Activated T-cell treated with anti-CD3 and anti-CD28 coated beads, Interleukin-2, amount 50 U/mL, for 4 hours (primary cell): ENCODE results near the gene NUP214. TPM values are rescaled to one million over a fixed set of nuclear protein-coding genes. Genes with fewer than 3 reads are reported as not detected.
"Not testable (repeated sequence)": the region's sequence is repeated elsewhere in the genome, so short reads cannot be mapped to it uniquely, and the experiment has no call there.

Experiments used
- ATAC-seq, 2 donors: fragments of 200-7000 bp; cut with Tn5 transposase; one replicate each; pipeline ENCODE4 v1.10.0; 2021
- DNase-seq: peaks from one replicate; pipeline ENCODE4 v3.0.0-alpha.2; 2020
- H3K27me3 Mint-ChIP-seq: one replicate; pipeline ENCODE4 v1.8.0; 2021; ENCODE audit warnings: low read depth, mixed read lengths
- H3K36me3 Mint-ChIP-seq: one replicate; pipeline ENCODE4 v1.8.0; 2022; ENCODE audit warnings: mixed read lengths; ENCODE audit not compliant: insufficient read depth
- H3K4me1 Mint-ChIP-seq: one replicate; pipeline ENCODE4 v1.8.0; 2021; ENCODE audit warnings: low read depth, mixed read lengths
- H3K4me3 Mint-ChIP-seq: one replicate; pipeline ENCODE4 v1.8.0; 2021; ENCODE audit warnings: mild to moderate bottlenecking, moderate library complexity, mixed read lengths
- H3K9me3 Mint-ChIP-seq: one replicate; pipeline ENCODE4 v1.8.0; 2021; ENCODE audit warnings: mixed read lengths
- total RNA-seq, 3 donors: library from RNA; stranded (reverse); gene quantifications; one replicate each; pipeline ENCODE4 v1.2.1, GENCODE V29; 2021

Gene NUP214
- total RNA-seq, 3 donors from 2014 or later: 69.7 to 78.6 (median 76.3) TPM

DNA sequence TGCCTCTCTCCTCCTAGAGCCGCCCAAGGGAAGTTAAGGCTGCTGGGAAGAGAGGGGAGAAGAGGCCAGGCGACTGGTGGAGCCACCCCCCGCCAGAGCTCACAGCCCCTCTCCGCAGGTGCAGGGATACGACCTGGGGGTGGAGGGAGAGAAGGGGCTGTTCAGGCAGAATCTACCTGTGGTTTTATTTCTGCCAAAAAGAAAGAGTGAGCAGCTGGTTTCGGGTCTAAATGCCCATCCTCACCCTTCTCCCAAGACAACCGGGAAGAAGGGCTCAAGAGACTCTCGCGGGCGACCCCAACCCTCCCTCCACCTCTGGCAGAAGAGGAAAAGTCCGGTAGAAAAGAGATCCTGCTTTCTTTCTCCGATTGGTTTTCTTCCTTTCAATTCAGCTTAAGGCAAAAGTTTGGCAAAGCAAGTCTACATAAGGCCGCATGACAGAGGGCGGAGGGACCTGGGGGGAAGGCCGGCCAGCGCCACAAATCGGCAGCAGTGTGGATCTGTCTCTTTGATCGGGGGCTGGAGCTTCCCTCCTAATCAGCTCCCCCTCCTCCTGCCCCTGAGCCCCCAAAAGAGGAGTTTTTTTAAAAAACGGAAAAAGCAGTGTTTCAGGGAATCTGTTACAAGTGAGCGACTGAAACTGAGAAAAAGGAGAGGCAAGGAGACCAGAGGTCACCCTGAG is 134.7 kb downstream of the NUP214 start:
- peaks cover 19% of the 10 kb centered on the region for H3K36me3 Mint-ChIP-seq
- H3K9me3 Mint-ChIP-seq: no peaks in the 10 kb centered on the region
- no peak overlapping the region for H3K4me3 Mint-ChIP-seq
- H3K27me3 Mint-ChIP-seq: no peaks in the 10 kb centered on the region
- H3K4me1 Mint-ChIP-seq: peaks cover 60% of the 10 kb centered on the region
- DNase-seq (no peak), ATAC-seq (no peak)

- H3K36me3 Mint-ChIP-seq: peaks cover 19% of the 10 kb centered on the region
- no peak for ATAC-seq
- H3K27me3 Mint-ChIP-seq: no peaks in the 10 kb centered on the region
- H3K4me3 Mint-ChIP-seq: no peak overlapping the region
- no peaks in the 10 kb centered on the region for H3K9me3 Mint-ChIP-seq
- DNase-seq: no peak
- H3K4me1 Mint-ChIP-seq: peaks cover 61% of the 10 kb centered on the region
Measured at GRCh38 chr9:131260751-131261452, 135.5 kb downstream of the NUP214 start.

GRCh38 chr9:131262327-131263032 is 137.1 kb downstream of the NUP214 start:
- H3K4me1 Mint-ChIP-seq: peaks cover 67% of the 10 kb centered on the region
- DNase-seq (no peak), ATAC-seq (no peak)
- no peaks in the 10 kb centered on the region for H3K27me3 Mint-ChIP-seq
- H3K9me3 Mint-ChIP-seq: no peaks in the 10 kb centered on the region
- peaks cover 22% of the 10 kb centered on the region for H3K36me3 Mint-ChIP-seq
- H3K4me3 Mint-ChIP-seq: peak overlapping the region; percentile 42

DNA sequence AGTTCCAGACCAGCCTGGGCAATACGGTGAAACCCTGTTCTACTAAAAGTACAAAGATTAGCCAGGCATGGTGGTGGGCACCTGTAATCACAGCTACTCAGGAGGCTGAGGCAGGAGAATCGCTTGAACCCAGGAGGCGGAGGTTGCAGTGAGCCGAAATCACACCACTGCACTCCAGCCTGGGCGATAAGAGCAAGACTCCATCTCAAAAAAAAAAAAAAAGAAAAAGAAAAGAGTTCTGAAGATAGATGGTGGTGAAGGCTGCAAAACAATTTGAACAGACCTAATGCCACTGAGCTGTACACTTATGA is 137.6 kb downstream of the NUP214 start:
- H3K9me3 Mint-ChIP-seq, DNase-seq, ATAC-seq, H3K27me3 Mint-ChIP-seq: not testable (repeated sequence)
- peak overlapping the region; percentile 42 for H3K4me3 Mint-ChIP-seq
- H3K36me3 Mint-ChIP-seq: peaks cover 22% of the 10 kb centered on the region
- H3K4me1 Mint-ChIP-seq: peaks cover 64% of the 10 kb centered on the region

GRCh38 chr9:131263701-131264100 is 138.3 kb downstream of the NUP214 start:
- Mint-ChIP-seq H3K9me3 (no peaks in the 10 kb centered on the region), H3K27me3 (no peaks in the 10 kb centered on the region), H3K4me3 (peak overlapping the region; percentile 65), H3K36me3 (peaks cover 22% of the 10 kb centered on the region), H3K4me1 (peaks cover 68% of the 10 kb centered on the region)
- DNase-seq (no peak), ATAC-seq (no peak)

DNA sequence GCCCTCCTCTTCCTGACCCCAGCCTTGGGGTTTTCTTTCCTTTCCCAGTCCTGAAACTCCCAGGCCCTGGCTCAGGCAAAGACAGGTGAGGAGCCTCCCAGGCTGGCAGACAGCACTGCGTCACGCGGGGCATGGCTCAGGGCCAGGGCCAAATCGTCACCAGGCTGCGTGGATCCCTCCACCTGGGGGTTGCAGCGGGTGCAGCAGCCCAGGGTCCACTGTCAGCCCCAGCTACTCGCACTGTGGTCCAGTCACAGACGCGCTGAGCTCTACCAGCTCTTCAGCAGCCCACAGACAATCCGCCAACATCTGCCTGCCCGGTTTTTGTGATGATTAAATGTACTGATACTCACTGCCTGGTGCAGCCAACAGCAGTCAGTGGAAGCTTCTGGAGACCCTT is 138.8 kb downstream of the NUP214 start:
- H3K36me3 Mint-ChIP-seq: peaks cover 22% of the 10 kb centered on the region
- H3K27me3 Mint-ChIP-seq: no peaks in the 10 kb centered on the region
- H3K4me1 Mint-ChIP-seq: peaks cover 69% of the 10 kb centered on the region
- no peak for DNase-seq
- H3K9me3 Mint-ChIP-seq: no peaks in the 10 kb centered on the region
- ATAC-seq: peak; percentile 17 to 38
- peak overlapping the region; percentile 65 for H3K4me3 Mint-ChIP-seq

- Mint-ChIP-seq H3K36me3 (peaks cover 9% of the 10 kb centered on the region), H3K4me1 (peaks cover 83% of the 10 kb centered on the region), H3K27me3 (no peaks in the 10 kb centered on the region), H3K4me3 (peak overlapping the region; percentile 74), H3K9me3 (no peaks in the 10 kb centered on the region)
- ATAC-seq (peak; percentile 40 to 42), DNase-seq (no peak)
Measured at GRCh38 chr9:131266266-131267229, 141.2 kb downstream of the NUP214 start.

DNA sequence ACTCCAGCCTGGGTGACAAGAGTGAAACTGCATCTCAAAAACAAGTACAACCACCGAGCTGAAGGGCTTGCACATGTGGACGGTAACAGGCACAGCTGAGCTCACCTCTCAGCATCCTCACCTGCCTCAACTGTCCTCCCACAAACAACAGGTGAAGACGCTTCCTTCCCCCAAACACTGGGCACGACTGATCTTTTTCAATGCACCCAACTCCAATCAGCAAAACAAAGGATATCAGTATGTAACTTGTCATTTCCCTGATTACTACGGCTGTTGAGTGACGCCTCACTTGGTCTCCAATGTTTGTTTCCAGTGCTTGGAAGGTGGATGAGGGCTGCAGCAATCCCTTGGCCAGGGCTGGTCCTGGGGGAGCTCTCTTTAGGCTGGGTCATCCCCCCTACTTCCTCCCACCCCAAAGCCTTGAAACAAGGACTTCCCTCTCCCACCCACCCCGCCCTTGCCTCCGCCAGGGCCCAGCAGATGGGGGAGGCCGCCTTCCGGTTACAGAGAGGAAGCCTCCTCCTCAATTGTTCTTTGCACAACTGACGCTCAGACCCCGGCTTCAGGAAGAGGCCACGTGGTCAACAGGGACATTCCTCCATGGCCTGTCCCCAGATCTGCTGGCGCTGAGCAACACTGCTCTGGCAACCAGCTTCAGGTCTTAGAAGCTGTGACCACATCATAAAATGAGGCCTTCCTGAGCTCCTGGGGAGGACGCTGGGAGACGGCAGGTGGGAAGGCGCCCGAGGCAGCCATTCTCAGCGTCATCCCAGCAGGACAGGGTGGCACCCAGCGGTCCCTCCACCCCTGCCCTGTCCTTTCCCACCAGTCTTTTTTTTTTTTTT is 145.0 kb downstream of the NUP214 start:
- Mint-ChIP-seq H3K27me3 (no peaks in the 10 kb centered on the region), H3K36me3 (peaks cover 3% of the 10 kb centered on the region), H3K4me3 (peak overlapping the region; percentile 88), H3K9me3 (no peaks in the 10 kb centered on the region), H3K4me1 (peaks cover 67% of the 10 kb centered on the region)
- no peak for DNase-seq
- peak in 1 of 2 donors; percentile 6 for ATAC-seq

DNA sequence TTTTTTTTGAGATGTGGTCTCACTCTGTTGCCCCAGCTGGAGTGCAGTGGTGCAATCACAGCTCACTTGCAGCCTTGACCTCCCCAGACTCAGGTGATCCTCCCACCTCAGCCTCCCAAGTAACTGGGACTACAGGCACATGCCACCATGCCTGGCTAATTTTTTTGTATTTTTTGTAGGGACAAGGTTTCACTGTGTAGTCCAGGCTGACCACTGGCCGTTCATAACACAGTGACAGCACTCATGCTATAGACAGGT is 145.6 kb downstream of the NUP214 start:
- H3K4me3 Mint-ChIP-seq: peak overlapping the region; percentile 88
- H3K27me3 Mint-ChIP-seq, ATAC-seq, H3K36me3 Mint-ChIP-seq, H3K9me3 Mint-ChIP-seq, DNase-seq: not testable (repeated sequence)
- H3K4me1 Mint-ChIP-seq: peaks cover 62% of the 10 kb centered on the region

- H3K9me3 Mint-ChIP-seq: no peaks in the 10 kb centered on the region
- peaks cover 56% of the 10 kb centered on the region for H3K4me1 Mint-ChIP-seq
- no peaks in the 10 kb centered on the region for H3K27me3 Mint-ChIP-seq
- ATAC-seq (no peak), DNase-seq (no peak)
- H3K4me3 Mint-ChIP-seq: peak overlapping the region; percentile 88
- no peaks in the 10 kb centered on the region for H3K36me3 Mint-ChIP-seq
Measured at GRCh38 chr9:131271506-131271931, 146.1 kb downstream of the NUP214 start.

- H3K9me3 Mint-ChIP-seq: no peaks in the 10 kb centered on the region
- peak overlapping the region; percentile 88 for H3K4me3 Mint-ChIP-seq
- no peaks in the 10 kb centered on the region for H3K36me3 Mint-ChIP-seq
- DNase-seq: no peak
- no peaks in the 10 kb centered on the region for H3K27me3 Mint-ChIP-seq
- no peak for ATAC-seq
- peaks cover 49% of the 10 kb centered on the region for H3K4me1 Mint-ChIP-seq
Measured at GRCh38 chr9:131272212-131272611, 146.8 kb downstream of the NUP214 start.

DNA sequence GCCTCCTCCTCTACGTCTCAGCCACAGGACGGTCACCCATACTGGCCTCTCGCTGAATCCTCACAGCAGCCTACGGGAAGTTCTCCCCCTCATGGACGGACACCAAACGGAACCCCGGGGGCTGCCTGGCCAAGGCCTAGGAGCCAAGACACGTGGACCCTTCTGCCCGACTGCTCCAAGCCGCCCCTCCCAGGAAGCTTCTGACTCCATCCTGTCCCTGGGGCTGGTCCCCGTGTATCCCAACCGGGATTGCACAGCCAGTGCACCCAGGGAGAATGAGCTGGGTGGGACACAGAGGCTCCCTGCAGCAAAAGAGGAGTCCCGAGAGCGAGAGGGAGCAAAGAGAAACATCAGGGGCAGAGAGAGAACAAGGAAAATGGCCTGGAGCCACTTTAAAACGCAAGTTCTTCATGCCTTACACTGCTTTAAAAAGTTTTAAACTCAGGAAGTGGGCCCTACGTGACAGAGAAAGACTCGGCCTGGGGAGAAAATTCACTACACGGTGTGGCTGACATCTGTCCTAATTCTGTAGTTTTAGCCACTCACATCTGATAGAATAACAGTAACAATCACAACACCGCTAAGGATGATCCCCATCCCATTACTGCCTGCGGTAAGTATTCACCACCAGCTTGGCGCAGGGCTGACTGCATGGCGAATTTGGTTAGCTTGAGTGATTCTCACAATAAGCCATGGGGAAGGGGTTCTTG is 147.9 kb downstream of the NUP214 start:
- H3K27me3 Mint-ChIP-seq: no peaks in the 10 kb centered on the region
- ATAC-seq (no peak), DNase-seq (no peak)
- no peaks in the 10 kb centered on the region for H3K36me3 Mint-ChIP-seq
- H3K4me3 Mint-ChIP-seq: peak overlapping the region; percentile 88
- peaks cover 44% of the 10 kb centered on the region for H3K4me1 Mint-ChIP-seq
- H3K9me3 Mint-ChIP-seq: no peaks in the 10 kb centered on the region
